Thoracic aorta (tissue), 2 donors: Measurements from ENCODE around the gene FMN2. TPM values are rescaled to one million over a fixed set of nuclear protein-coding genes. Genes with fewer than 3 reads are reported as not detected.

Experiments used
- ATAC-seq: fragments of 150-250 bp; one replicate; pipeline ENCODE4 v1.8.0; 2017; ENCODE audit warnings: low read depth; ENCODE audit not compliant: insufficient number of reproducible peaks, low FRiP score
- DNase-seq: peaks from one replicate; pipeline ENCODE4 v3.0.0-alpha.2; 2020; ENCODE audit warnings: low spot score
- H3K27ac ChIP-seq, 2 donors: fragments of 200-600 bp; sonication (generic); 1 replicate in 1 of 2; 2 replicates in 1 of 2; pipeline ENCODE4 v1.5.1; 2016; ENCODE audit warnings: mild to moderate bottlenecking in 2 of 2, moderate library complexity in 2 of 2
- H3K27me3 ChIP-seq: fragments of 200-600 bp; sonication (generic); replicated peaks from 2 replicates; pipeline ENCODE4 v1.6.0; 2016; ENCODE audit warnings: mild to moderate bottlenecking; ENCODE audit not compliant: insufficient read depth
- H3K36me3 ChIP-seq: fragments of 200-600 bp; sonication (generic); one replicate; pipeline ENCODE4 v1.5.1; 2016
- H3K4me1 ChIP-seq, 2 donors: fragments of 200-600 bp; sonication (generic); 1 replicate in 1 of 2; 2 replicates in 1 of 2; pipeline versions ENCODE4 v1.5.1 to v1.6.0; 2016; ENCODE audit warnings: low read depth in 2 of 2, mild to moderate bottlenecking in 1 of 2; ENCODE audit not compliant: control insufficient read depth in 1 of 2
- H3K4me3 ChIP-seq: fragments of 200-600 bp; sonication (generic); 2 replicates; pipeline ENCODE4 v1.5.1; 2016; ENCODE audit warnings: mild to moderate bottlenecking
- H3K9me3 ChIP-seq: fragments of 200-600 bp; sonication (generic); 2 replicates; pipeline ENCODE4 v1.5.1; 2016
- total RNA-seq, 2 donors: library from RNA; depleted of rRNA; stranded (reverse); fragments of >200 nt; gene quantifications; one replicate each; pipeline versions ENCODE4 v1.1.0 to v1.2.3, GENCODE V29; 2016
- TF ChIP-seq, protein P1 (sequence below): fragments of 200-600 bp; sonication (generic); IDR thresholded peaks from one replicate; pipeline ENCODE4 v1.5.1; 2019; ENCODE audit warnings: antibody characterized with exemption

The FMN2 gene
- total RNA-seq, 2 donors from 2014 or later: 0.14 to 0.71 TPM

DNA sequence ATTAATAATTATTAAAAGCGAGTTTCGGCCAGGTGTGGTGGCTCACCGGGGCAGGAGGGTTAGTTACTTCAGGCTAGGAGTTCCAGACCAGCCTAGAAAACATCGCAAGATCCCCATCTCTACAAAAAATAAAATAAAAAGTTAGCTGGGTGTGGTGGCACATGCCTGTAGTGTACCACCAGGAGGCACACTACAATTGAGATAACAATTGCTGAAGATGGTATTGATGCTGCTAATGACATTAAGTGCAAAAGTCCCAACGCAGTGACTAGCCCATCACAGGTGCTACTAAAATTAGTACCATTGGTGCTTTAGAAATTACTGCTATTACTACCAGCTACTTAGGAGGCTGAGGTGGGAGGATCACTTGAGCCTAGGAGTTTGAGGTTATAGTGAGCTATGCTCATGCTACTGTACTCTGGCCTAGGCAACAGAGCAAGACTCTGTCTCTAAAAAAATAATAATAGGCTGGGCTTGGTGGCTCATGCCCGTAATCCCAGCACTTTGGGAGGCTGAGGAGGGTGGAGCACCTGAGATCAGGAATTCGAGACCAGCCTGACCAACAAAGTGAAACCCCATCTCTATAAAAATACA lies 363.6 kb downstream of the FMN2 start:
- H3K9me3 ChIP-seq: no peaks in the 10 kb centered on the region
- no peak for ATAC-seq
- H3K4me1 ChIP-seq: no peaks in the 10 kb centered on the region
- H3K27ac ChIP-seq: no peak overlapping the region
- DNase-seq: no peak
- TF ChIP-seq, protein P1, sequence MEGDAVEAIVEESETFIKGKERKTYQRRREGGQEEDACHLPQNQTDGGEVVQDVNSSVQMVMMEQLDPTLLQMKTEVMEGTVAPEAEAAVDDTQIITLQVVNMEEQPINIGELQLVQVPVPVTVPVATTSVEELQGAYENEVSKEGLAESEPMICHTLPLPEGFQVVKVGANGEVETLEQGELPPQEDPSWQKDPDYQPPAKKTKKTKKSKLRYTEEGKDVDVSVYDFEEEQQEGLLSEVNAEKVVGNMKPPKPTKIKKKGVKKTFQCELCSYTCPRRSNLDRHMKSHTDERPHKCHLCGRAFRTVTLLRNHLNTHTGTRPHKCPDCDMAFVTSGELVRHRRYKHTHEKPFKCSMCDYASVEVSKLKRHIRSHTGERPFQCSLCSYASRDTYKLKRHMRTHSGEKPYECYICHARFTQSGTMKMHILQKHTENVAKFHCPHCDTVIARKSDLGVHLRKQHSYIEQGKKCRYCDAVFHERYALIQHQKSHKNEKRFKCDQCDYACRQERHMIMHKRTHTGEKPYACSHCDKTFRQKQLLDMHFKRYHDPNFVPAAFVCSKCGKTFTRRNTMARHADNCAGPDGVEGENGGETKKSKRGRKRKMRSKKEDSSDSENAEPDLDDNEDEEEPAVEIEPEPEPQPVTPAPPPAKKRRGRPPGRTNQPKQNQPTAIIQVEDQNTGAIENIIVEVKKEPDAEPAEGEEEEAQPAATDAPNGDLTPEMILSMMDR: no peak
- no peaks in the 10 kb centered on the region for H3K27me3 ChIP-seq
- no peaks in the 10 kb centered on the region for H3K36me3 ChIP-seq
- no peak overlapping the region for H3K4me3 ChIP-seq

DNA sequence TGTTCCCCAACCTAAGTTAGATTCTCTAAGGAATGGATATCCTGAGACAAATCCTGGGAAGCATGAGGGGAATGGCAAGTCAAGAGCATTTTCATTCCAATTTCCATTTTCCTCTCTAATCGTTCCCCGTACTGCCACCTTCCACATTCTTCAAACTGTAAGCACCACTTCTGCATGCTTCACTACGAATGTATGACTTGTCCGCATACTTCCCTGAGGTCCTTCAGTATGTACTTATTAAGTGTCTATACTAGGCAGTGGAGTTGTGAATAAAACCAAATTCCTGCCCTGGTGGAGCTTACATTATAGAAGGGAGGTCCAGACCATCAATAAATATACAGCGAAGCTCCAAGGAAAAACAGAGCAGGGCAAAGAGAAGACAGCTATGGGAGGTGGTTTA lies 365.5 kb downstream of the FMN2 start:
- Histone ChIP-seq H3K4me3 (no peak overlapping the region), H3K36me3 (no peaks in the 10 kb centered on the region), H3K4me1 (no peaks in the 10 kb centered on the region), H3K27ac (no peak overlapping the region), H3K27me3 (no peaks in the 10 kb centered on the region), H3K9me3 (no peaks in the 10 kb centered on the region)
- DNase-seq (no peak), ATAC-seq (no peak)
- TF ChIP-seq, protein P1: no peak

DNA sequence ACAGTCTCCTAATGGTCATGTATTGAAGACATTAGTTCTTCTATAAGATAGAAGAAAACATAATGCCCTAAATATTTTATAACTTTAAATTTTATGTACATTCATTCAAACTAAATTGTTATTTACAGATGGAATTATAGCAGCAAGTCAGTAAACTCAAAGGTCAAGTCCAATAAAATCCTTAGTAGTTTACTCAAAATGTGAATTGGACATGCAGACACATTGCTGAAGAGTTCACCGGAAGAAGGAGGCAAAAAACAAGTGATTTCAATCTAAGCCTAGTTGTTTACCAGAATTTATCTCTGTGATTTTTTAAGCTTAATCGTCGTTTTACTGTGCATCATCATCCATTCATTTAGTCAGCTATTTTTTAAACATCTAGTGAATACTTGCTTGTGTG lies 370.6 kb downstream of the FMN2 start:
- ATAC-seq (no peak), DNase-seq (no peak)
- Histone ChIP-seq H3K4me3 (no peak overlapping the region), H3K36me3 (no peaks in the 10 kb centered on the region), H3K4me1 (no peaks in the 10 kb centered on the region), H3K9me3 (no peaks in the 10 kb centered on the region), H3K27me3 (no peaks in the 10 kb centered on the region), H3K27ac (no peak overlapping the region)
- TF ChIP-seq, protein P1: no peak

DNA sequence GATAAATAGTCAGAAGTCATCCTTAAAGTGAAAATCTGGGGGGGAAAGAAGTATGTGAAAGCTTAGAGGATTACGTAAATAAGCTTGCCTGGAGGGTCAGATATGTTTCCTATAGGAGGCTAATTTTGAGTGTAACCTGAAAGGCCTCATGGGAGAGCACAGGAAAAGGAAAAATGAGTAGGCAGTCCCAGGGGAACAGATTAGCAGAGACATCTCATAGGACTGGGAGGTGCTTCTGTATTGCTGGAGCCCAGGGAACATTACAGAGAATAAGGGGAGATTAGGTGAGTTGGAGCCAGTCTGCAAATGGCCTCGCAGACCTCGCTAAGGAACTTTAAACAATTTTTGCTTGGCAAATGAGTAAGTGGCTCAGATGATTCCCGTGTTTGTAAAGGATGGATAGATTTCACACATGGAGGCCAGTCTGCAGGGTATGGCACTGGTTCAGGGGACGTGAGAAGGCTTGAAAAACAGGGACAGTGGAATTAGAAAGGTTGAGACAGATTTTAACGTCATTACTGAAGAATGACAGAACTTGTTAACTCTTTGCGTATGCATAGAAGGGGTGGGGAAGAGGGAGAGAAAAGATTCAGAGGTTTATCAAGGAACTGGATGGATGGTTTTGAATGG lies 371.2 kb downstream of the FMN2 start:
- no peaks in the 10 kb centered on the region for H3K36me3 ChIP-seq
- H3K9me3 ChIP-seq: no peaks in the 10 kb centered on the region
- no peaks in the 10 kb centered on the region for H3K27me3 ChIP-seq
- no peak for ATAC-seq
- no peaks in the 10 kb centered on the region for H3K4me1 ChIP-seq
- no peak overlapping the region for H3K27ac ChIP-seq
- TF ChIP-seq, protein P1: no peak
- H3K4me3 ChIP-seq: no peak overlapping the region
- DNase-seq: no peak

DNA sequence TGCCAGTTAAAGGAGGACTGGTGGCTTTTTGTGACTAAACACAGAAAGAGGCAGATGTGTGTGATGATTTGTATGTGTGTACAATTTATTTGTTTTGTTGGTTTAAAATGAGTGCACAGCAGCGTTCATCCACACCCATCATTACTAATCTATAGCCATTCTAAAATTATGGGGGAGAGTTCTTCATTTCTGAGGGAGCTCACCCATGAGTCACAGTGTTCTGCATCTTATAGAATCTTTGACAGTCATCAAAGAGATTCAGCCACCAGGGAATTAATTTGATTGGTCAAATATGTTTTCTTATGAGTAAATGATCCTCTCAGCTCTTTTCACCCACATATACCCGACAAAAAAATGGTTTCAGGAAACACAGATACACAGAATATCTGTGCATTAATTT lies 372.4 kb downstream of the FMN2 start:
- H3K27me3 ChIP-seq: no peaks in the 10 kb centered on the region
- no peaks in the 10 kb centered on the region for H3K36me3 ChIP-seq
- DNase-seq: no peak
- no peak for ATAC-seq
- H3K27ac ChIP-seq: no peak overlapping the region
- H3K4me3 ChIP-seq: no peak overlapping the region
- TF ChIP-seq, protein P1: no peak
- no peaks in the 10 kb centered on the region for H3K4me1 ChIP-seq
- H3K9me3 ChIP-seq: no peaks in the 10 kb centered on the region
